SU-DHL-6 (cell line): ENCODE data around the gene COA8.

Experiments
- H2AFZ ChIP-seq: fragments of 200-600 bp; sonication (generic); 2 replicates; pipeline ENCODE4 v1.6.1; 2014; ENCODE audit warnings: low read depth, mild to moderate bottlenecking, moderate library complexity, mixed read lengths, antibody characterized with exemption, low read length; ENCODE audit not compliant: severe bottlenecking
- H3F3A ChIP-seq: fragments of 200-600 bp; shearing (Covaris generic); 2 replicates; pipeline ENCODE4 v1.6.0; 2016; ENCODE audit warnings: antibody characterized with exemption, mild to moderate bottlenecking; ENCODE audit not compliant: insufficient read depth
- H3K27ac ChIP-seq: fragments of 200-600 bp; sonication (generic); 2 replicates; pipeline ENCODE4 v1.5.1; 2016; ENCODE audit warnings: low read depth, mild to moderate bottlenecking, low read length, moderate library complexity, mixed read lengths
- H3K27me3 ChIP-seq: fragments of 200-600 bp; sonication (generic), shearing (Covaris generic); 2 replicates; pipeline ENCODE4 v1.6.0; 2014; ENCODE audit warnings: mild to moderate bottlenecking, low read length
- H3K36me3 ChIP-seq: fragments of 200-600 bp; sonication (generic); 2 replicates; pipeline ENCODE4 v1.6.1; 2014; ENCODE audit warnings: mild to moderate bottlenecking, low read length, mixed read lengths
- H3K4me2 ChIP-seq: fragments of 300-600, 200-600 bp; shearing (Covaris generic), sonication (generic); 2 replicates; pipeline ENCODE4 v1.6.0; 2014; ENCODE audit warnings: low read length, low read depth, mild to moderate bottlenecking; ENCODE audit not compliant: poor library complexity, severe bottlenecking
- H3K4me3 ChIP-seq: fragments of 200-600 bp; sonication (generic); 2 replicates; pipeline ENCODE4 v1.5.1; 2014; ENCODE audit warnings: antibody characterized with exemption, low read length, mild to moderate bottlenecking, mixed read lengths; ENCODE audit not compliant: insufficient read depth, poor library complexity, severe bottlenecking
- H3K79me2 ChIP-seq: fragments of 200-600 bp; sonication (generic); 2 replicates; pipeline ENCODE4 v1.6.1; 2014; ENCODE audit warnings: mild to moderate bottlenecking, low read length, moderate library complexity; ENCODE audit not compliant: insufficient read depth
- H3K9ac ChIP-seq: fragments of 200-600 bp; sonication (generic); 2 replicates; pipeline ENCODE4 v1.7.0; 2014; ENCODE audit warnings: mild to moderate bottlenecking, low read length
- H3K9me2 ChIP-seq: fragments of 200-600 bp; sonication (generic); replicated peaks from 2 replicates; pipeline ENCODE4 v1.6.1; 2014; ENCODE audit warnings: low read length; ENCODE audit not compliant: insufficient read depth
- H3K9me3 ChIP-seq: fragments of 200-600 bp; sonication (generic); 2 replicates; pipeline ENCODE4 v1.6.1; 2014; ENCODE audit warnings: low read length, mixed read lengths; ENCODE audit not compliant: insufficient read depth
- H4K20me1 ChIP-seq: fragments of 200-600 bp; sonication (generic); 2 replicates; pipeline ENCODE4 v1.6.1; 2014; ENCODE audit warnings: low read depth, mild to moderate bottlenecking, antibody characterized with exemption, low read length, moderate library complexity, mixed read lengths
- CTCF ChIP-seq: fragments of 200-600 bp; sonication (generic); IDR thresholded peaks from one replicate; pipeline ENCODE4 v1.5.1; 2017; ENCODE audit warnings: antibody characterized with exemption, mild to moderate bottlenecking, low read length, moderate library complexity; ENCODE audit not compliant: insufficient read depth, poor library complexity, severe bottlenecking
- EZH2phosphoT487 ChIP-seq: fragments of 200-600 bp; sonication (generic), shearing (Covaris generic); conservative IDR thresholded peaks from 2 replicates; pipeline ENCODE4 v1.6.1; 2018; ENCODE audit warnings: mild to moderate bottlenecking, antibody characterized with exemption, low read length, moderate library complexity, mixed read lengths

Gene COA8

GRCh38 chr14:103633391-103633790, 70.6 kb downstream of the COA8 start:
- TF ChIP-seq EZH2phosphoT487 (no peak), CTCF (no peak)
- H4K20me1 ChIP-seq = peaks cover 15% of the 10 kb centered on the region; the same call in 1 of the 2 replicates
- no peak overlapping the region for H3K4me2 ChIP-seq
- H3K9ac ChIP-seq = no peak overlapping the region
- H3K9me3 ChIP-seq = no peaks in the 10 kb centered on the region
- no peak overlapping the region for H3K4me3 ChIP-seq
- H3K9me2 ChIP-seq = no peaks in the 10 kb centered on the region
- H3F3A ChIP-seq = no peaks in the 10 kb centered on the region
- H3K27ac ChIP-seq = no peak overlapping the region
- no peaks in the 10 kb centered on the region for H3K36me3 ChIP-seq
- H3K27me3 ChIP-seq = no peaks in the 10 kb centered on the region
- H3K79me2 ChIP-seq = peaks cover 93% of the 10 kb centered on the region
- no peak overlapping the region for H2AFZ ChIP-seq

GRCh38 chr14:103634156-103634555, 71.4 kb downstream of the COA8 start:
- no peaks in the 10 kb centered on the region for H3K27me3 ChIP-seq
- H3K27ac ChIP-seq = no peak overlapping the region
- peaks cover 15% of the 10 kb centered on the region; the same call in 1 of the 2 replicates for H4K20me1 ChIP-seq
- no peaks in the 10 kb centered on the region for H3K9me3 ChIP-seq
- H2AFZ ChIP-seq = no peak overlapping the region
- H3K79me2 ChIP-seq = peaks cover 98% of the 10 kb centered on the region
- H3K4me2 ChIP-seq = no peak overlapping the region
- TF ChIP-seq EZH2phosphoT487 (no peak), CTCF (no peak)
- no peaks in the 10 kb centered on the region for H3K36me3 ChIP-seq
- H3K4me3 ChIP-seq = no peak overlapping the region
- H3K9ac ChIP-seq = no peak overlapping the region
- no peaks in the 10 kb centered on the region for H3F3A ChIP-seq
- no peaks in the 10 kb centered on the region for H3K9me2 ChIP-seq

- Histone ChIP-seq H3K36me3 (no peaks in the 10 kb centered on the region), H3K4me3 (no peak overlapping the region), H3K9me3 (no peaks in the 10 kb centered on the region), H3K4me2 (no peak overlapping the region), H3F3A (no peaks in the 10 kb centered on the region), H3K9me2 (no peaks in the 10 kb centered on the region), H3K27ac (no peak overlapping the region), H4K20me1 (peaks cover 4% of the 10 kb centered on the region; the same call in 1 of the 2 replicates), H3K9ac (no peak overlapping the region), H2AFZ (no peak overlapping the region), H3K79me2 (peaks cover 96% of the 10 kb centered on the region), H3K27me3 (no peaks in the 10 kb centered on the region)
- no peak for TF ChIP-seq CTCF
- no peak for TF ChIP-seq EZH2phosphoT487
Measured at GRCh38 chr14:103638594-103638993, 75.8 kb downstream of the COA8 start.
